C4-2B (cell line): Measurements from ENCODE around the gene INPP5B.

Experiments
- H3K27ac ChIP-seq: fragments of 450-650 bp; 2 replicates; pipeline ENCODE4 v1.5.1; 2017
- CTCF ChIP-seq: fragments of 450-650 bp; conservative IDR thresholded peaks from 2 replicates; pipeline ENCODE4 v1.5.1; 2017; ENCODE audit warnings: mild to moderate bottlenecking
- ZFX ChIP-seq: fragments of 450-650 bp; IDR thresholded peaks from 2 replicates; pipeline ENCODE4 v1.6.1; 2017

The INPP5B gene

GRCh38 chr1:37859507-37860345, 87.1 kb downstream of the INPP5B start, which contains the start of gene MTF1:
Gene MTF1 (minus strand): TSS chr1:37859592. CDS start chr1:37857658, 1,934 bp downstream.
- peak within 1 kb of the TSS; percentile 76 for H3K27ac ChIP-seq
- peak; percentile 68; the same call in 1 of the 2 replicates for TF ChIP-seq ZFX
- peak; percentile 98 for TF ChIP-seq CTCF

GRCh38 chr1:37858931-37859506, 87.8 kb downstream of the INPP5B start:
- peak overlapping the region; percentile 76 for H3K27ac ChIP-seq

GRCh38 chr1:37854406-37854805, 92.4 kb downstream of the INPP5B start:
- TF ChIP-seq CTCF (no peak), ZFX (no peak)
- H3K27ac ChIP-seq = no peak overlapping the region

More at GRCh38 chr1:37858931-37859506, 87.8 kb downstream of the INPP5B start:
- TF ChIP-seq ZFX = no peak
- no peak for TF ChIP-seq CTCF

GRCh38 chr1:37853157-37853556, 93.7 kb downstream of the INPP5B start:
- H3K27ac ChIP-seq = no peak overlapping the region
- TF ChIP-seq ZFX = no peak

GRCh38 chr1:37851782-37852210, 95.1 kb downstream of the INPP5B start:
- TF ChIP-seq CTCF (no peak), ZFX (no peak)
- H3K27ac ChIP-seq = no peak overlapping the region

GRCh38 chr1:37851262-37851661, 95.6 kb downstream of the INPP5B start:
- TF ChIP-seq ZFX (no peak), CTCF (no peak)
- H3K27ac ChIP-seq = no peak overlapping the region

- TF ChIP-seq ZFX = no peak
- TF ChIP-seq CTCF = no peak
- no peak overlapping the region for H3K27ac ChIP-seq
Observed at GRCh38 chr1:37850352-37850955, 96.4 kb downstream of the INPP5B start.
